ENCODE measurements around the gene CRY1. TPM values are rescaled to one million over a fixed set of nuclear protein-coding genes. Genes with fewer than 3 reads are reported as not detected.

The CRY1 gene
- total RNA-seq, 4 donors from 2014 or later: 5.7 to 14.3 (median 10.8) TPM

- no peaks in the 10 kb centered on the region for H3K9me3 ChIP-seq
- TF ChIP-seq POLR2A (IDR thresholded peaks at IDR 0.05): no peak
- no peak for TF ChIP-seq CTCF (IDR thresholded peaks at IDR 0.05)
- peaks cover 0 to 6% (median 0%) of the 10 kb centered on the region in 3 donors for H3K4me1 ChIP-seq
- H3K36me3 ChIP-seq: no peaks in the 10 kb centered on the region
- H3K27me3 ChIP-seq: no peaks in the 10 kb centered on the region
- H3K27ac ChIP-seq: no peak overlapping the region
- intact Hi-C loops (cut with DNase I): no loop called here
- H3K4me3 ChIP-seq: no peak overlapping the region
- no peak for DNase-seq
Observed at GRCh38 chr12:107103516-107103915, 10.2 kb upstream of the CRY1 start.

- H3K36me3 ChIP-seq: no peaks in the 10 kb centered on the region
- H3K9me3 ChIP-seq: no peaks in the 10 kb centered on the region
- TF ChIP-seq CTCF (IDR thresholded peaks at IDR 0.05) (no peak), POLR2A (IDR thresholded peaks at IDR 0.05) (no peak)
- H3K27ac ChIP-seq: no peak overlapping the region
- intact Hi-C loops (cut with DNase I): no loop called here
- H3K4me1 ChIP-seq: peaks cover 0 to 6% (median 0%) of the 10 kb centered on the region in 3 donors
- H3K27me3 ChIP-seq: no peaks in the 10 kb centered on the region
- no peak for DNase-seq
- 76 to 87% methylated on average over 3 of the region's 3 CpGs for WGBS, 2 donors
- H3K4me3 ChIP-seq: no peak overlapping the region
Observed at GRCh38 chr12:107103097-107103496, 9.7 kb upstream of the CRY1 start.

- Histone ChIP-seq H3K27me3 (no peaks in the 10 kb centered on the region), H3K4me1 (peaks cover 0 to 6% (median 0%) of the 10 kb centered on the region in 3 donors), H3K27ac (no peak overlapping the region), H3K4me3 (no peak overlapping the region), H3K9me3 (no peaks in the 10 kb centered on the region), H3K36me3 (no peaks in the 10 kb centered on the region)
- TF ChIP-seq POLR2A (IDR thresholded peaks at IDR 0.05): no peak
- no peak for TF ChIP-seq CTCF (IDR thresholded peaks at IDR 0.05)
- no peak for DNase-seq
- intact Hi-C loops (cut with DNase I): no loop called here
Observed at GRCh38 chr12:107102294-107102693, 8.9 kb upstream of the CRY1 start.

GRCh38 chr12:107101651-107102050 lies 8.3 kb upstream of the CRY1 start:
- WGBS, 2 donors: 85 to 94% methylated on average over 1 of the region's 1 CpG
- DNase-seq: no peak
- Histone ChIP-seq H3K4me1 (peaks cover 0 to 6% (median 0%) of the 10 kb centered on the region in 3 donors), H3K4me3 (no peak overlapping the region), H3K36me3 (no peaks in the 10 kb centered on the region), H3K27me3 (no peaks in the 10 kb centered on the region), H3K27ac (no peak overlapping the region), H3K9me3 (peaks cover 0 to 2% (median 0%) of the 10 kb centered on the region in 3 donors)
- no peak for TF ChIP-seq POLR2A (IDR thresholded peaks at IDR 0.05)
- TF ChIP-seq CTCF (IDR thresholded peaks at IDR 0.05): no peak
- intact Hi-C loops (cut with DNase I): no loop called here

GRCh38 chr12:107099917-107100316 lies 6.6 kb upstream of the CRY1 start:
- no peaks in the 10 kb centered on the region for H3K27me3 ChIP-seq
- H3K36me3 ChIP-seq: no peaks in the 10 kb centered on the region
- intact Hi-C loops (cut with DNase I): loop anchor here (10.0 kb wide), 1 partner anchor 145 kb away; the partner anchor contains the start of gene TMEM263
- no peak for DNase-seq
- WGBS, 2 donors: 81 to 86% methylated on average over 2 of the region's 2 CpGs
- H3K27ac ChIP-seq: no peak overlapping the region
- H3K4me3 ChIP-seq: no peak overlapping the region
- peaks cover 0 to 4% (median 0%) of the 10 kb centered on the region in 3 donors for H3K4me1 ChIP-seq
- H3K9me3 ChIP-seq: peaks cover 0 to 3% (median 0%) of the 10 kb centered on the region in 3 donors
- TF ChIP-seq POLR2A (IDR thresholded peaks at IDR 0.05): no peak
- TF ChIP-seq CTCF (IDR thresholded peaks at IDR 0.05): no peak
